GM18505 (cell line): ENCODE results near the gene ELF3.

Experiments used
- ATAC-seq: cut with Tn5 transposase; IDR thresholded peaks from one replicate; pipeline ENCODE4 v1.9.1; 2021; ENCODE audit not compliant: unreplicated experiment
- POLR2A ChIP-seq: IDR thresholded peaks from 4 replicates; pipeline ENCODE4 v1.6.1; 2011; ENCODE audit warnings: borderline replicate concordance; ENCODE audit not compliant: insufficient read depth, insufficient read length; ENCODE audit errors: extremely low read depth

The ELF3 gene

DNA sequence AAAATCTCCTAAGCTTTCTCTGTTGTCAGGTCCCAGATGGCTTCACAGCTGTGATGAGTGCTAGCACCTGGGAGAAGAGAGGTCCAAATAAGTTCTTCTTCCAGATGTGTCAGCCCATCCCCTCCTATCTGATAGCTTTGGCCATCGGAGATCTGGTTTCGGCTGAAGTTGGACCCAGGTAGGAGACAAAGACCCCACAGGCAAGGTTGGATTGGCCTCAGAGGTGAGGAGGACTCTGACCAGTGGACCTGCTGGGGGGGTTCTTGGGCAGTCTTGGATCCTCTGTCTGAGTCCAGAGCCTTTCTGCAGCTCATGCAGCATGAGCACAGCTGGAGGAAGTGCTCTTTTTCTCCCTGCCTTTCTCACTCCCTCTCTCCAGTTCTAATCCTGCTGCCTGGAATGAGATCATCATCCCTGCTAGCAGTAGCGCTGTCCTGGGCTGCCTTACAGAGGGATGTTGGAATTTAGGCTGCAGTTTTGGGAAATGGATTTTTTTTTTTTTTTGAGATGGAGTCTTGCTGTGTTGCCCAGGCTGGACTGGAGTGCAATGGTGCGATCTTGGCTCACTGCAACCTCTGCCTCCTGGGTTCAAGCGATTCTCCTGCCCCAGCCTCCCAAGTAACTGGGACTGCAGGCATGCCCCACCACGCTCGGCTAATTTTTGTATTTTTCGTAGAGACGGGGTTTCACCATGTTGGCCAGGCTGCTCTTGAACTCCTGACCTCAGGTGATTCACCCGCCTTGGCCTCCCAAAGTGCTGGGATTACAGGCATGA is 20.8 kb upstream of the ELF3 start:
- TF ChIP-seq POLR2A, result no peak
- no peak for ATAC-seq

DNA sequence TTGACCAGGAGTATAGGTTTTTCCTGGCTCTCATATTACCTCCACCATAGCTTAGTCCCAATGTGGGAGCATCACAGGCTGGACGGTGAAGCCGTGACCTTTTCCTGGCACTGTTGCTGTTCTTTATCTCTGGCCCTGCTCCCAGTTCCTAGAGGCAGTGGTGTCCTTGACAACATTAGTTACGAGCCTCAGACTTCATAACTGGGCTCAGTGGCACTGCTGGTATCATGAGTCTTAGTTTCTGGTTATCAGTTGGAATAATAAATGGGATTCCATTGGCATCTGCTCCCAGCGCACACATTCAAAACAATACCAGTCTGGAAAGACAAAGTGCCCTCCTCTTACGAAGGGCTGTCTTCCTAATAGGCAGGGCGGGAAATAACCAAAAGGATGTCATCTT is 20.0 kb upstream of the ELF3 start:
- no peak for TF ChIP-seq POLR2A

DNA sequence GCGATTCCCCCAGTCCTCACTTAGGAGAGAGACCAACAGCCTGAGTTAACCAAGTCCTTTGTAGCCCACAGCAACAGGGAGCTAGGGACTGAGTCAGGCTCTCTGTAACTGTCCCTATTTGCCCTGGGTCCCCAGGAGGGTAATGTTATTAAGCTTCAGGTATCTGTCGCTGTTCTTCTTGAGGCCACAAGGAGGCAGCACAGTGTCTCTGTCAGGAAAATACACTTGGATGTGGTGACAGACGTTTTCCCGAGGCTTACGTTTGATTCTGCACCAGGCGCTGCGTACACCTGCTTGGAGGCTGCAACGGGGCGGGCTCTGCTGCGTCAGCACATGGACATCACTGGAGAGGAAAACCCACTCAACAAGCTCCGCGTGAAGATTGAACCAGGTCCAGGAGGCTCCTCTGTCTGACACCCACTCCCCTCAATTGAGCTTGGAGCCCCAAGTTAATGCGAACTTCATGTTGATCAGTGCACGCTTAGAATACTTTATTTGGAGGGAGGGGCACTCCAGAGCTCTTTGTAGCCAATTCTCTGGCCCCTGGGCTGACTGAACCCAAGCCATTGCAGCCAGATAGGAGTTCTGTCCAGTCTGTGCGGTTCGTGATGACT is 10.7 kb upstream of the ELF3 start:
- no peak for ATAC-seq
- TF ChIP-seq POLR2A, result no peak

More for the DNA sequence above, 20.0 kb upstream of the ELF3 start:
- ATAC-seq, result no peak

DNA sequence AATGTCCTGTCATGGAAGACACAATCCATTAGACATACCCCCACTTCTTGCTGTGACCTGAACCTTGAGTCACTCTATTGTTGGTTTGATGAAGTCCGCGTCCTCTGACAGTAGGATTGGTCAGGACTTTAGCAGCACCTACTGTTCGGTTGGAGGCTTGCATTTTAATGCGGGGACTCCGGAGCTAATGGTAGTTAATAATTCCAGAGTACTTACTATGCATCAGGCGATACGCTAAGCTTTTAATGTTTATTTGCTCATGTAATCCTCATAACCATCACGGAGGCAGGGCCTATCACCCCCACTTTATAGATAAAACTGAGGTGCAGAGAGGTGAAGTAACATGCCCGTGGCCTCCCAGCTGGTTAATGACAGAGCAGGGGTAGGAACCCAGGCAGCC is 7.9 kb upstream of the ELF3 start:
- ATAC-seq, result no peak
- no peak for TF ChIP-seq POLR2A

DNA sequence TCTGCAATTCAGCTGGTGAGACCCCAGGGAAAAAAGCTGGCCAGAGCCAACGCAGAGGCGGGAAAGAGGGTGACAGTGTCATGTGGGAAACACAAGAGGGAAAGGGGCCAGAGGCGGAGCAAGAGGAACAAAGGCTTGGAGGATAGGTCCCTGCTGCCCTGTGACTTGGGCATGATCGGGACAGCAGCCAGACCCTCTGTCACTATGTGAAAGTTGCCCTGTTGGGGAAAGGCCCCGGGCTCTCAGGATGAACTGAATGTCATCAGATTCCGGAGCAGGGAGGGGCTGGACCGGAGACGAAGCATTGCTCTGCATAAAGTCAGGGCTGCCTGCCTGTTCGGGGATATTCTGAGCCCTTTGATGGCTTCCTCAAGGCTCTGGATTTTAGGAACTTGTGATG is 5.7 kb upstream of the ELF3 start:
- no peak for TF ChIP-seq POLR2A
- ATAC-seq, result no peak

DNA sequence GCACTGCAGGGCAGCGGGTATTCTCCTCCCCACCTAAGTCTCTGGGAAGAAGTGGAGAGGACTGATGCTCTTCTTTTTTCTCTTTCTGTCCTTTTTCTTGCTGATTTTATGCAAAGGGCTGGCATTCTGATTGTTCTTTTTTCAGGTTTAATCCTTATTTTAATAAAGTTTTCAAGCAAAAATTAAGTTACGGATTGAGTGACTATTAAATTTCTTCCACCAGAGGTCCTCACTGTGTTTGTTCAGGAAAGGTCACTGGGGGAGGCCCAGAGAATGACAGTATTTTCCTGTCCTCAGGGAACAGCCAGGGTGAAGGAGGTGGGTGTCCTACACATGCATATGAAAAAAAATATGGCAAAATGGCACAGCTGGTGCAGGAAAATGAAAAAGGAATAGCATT is 4.4 kb upstream of the ELF3 start:
- no peak for ATAC-seq
- TF ChIP-seq POLR2A, result no peak

DNA sequence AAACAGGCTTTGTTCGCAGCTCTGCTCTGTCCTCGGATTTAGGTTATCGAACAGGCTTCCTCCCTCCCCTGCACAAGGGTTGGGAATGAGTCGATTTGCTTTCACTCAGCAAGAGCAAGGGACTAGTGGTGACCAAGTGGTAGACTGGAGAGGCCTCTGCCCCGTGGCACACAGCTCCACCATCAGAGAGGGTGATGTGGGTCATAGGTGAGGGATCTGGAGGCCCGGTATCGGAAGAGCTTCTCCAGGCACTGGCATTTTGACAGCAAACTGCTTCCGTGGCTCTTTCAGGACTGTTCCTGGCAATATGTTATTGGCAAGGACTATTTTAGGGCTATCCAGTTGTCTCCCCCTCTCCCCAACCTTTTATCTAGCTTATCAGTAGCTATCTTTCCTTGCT is 3.1 kb upstream of the ELF3 start:
- no peak for ATAC-seq
- TF ChIP-seq POLR2A, result no peak

DNA sequence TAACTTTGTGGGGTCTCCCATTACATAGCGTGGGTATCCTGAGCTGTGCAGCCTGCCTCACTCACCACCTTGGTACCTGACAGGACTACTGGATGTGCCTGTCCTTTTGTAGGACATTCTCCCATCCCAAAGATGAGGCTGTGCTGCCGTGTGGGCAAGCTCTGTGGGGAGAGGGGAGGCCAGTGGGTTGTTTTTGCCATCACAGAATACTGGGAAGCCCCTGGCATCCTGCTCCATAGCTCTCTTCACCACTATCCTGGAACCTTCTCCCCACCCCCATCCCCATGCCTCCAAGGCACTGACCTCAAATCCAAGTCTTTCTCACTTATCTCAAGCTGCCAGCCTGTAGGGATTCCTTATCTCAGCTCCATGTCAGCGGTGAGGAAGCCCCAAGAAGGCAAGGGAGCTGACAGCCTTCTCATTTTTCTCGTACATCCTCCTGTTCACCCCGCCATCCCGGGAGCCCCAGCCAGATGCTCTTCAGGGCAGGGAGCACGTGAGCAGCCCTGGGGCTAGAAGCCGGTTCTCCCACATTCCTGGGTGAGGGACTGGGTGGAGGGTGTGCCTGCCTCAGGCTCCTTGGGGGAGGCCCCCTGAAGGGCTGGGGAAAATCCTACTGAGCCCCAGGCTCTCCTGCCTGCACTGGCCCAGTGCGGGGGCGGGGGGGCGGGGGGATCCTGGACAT is 2.4 kb upstream of the ELF3 start:
- no peak for ATAC-seq

DNA sequence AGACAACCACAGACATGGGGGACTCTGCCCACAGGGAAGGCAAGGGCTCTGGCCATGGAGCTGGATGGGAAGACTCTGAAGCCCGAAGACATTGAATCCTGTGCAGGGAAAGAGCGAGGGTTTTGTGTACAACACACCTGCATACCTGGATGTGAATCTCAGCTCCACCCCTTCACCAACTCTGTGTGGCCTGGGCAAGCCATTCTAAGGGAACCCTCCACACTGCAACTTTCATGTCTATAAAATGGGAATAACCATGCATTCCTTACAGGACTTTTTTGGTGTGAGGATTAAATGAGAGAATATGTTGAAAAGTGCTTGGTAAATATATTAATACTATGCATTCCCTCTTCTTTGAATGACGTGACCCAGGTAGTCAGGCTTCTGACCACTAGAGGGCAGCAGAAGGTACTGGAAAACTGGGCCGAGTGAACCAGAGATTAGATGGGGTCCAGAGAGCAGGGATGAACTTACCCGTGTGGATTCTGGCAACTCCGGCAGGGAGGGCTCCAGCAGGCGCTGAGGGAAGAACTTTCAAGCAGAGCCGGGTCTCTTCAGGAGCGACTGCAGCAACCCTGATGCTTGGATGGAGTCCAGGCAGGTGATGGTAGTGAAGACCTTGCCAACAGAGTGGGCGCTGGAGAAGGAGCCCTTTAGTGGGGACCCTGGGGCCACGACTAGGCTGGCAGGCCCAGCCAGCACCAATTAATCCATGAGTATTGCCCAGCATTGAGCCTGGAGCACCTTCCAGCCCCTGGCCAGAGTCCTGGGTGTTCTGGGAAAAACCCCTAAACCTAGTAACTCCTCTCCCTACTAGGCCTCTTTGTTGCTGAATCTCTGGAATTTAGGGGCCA is 834 bp upstream of the ELF3 start:
- no peak for ATAC-seq
- no peak for TF ChIP-seq POLR2A

More for the DNA sequence above, 2.4 kb upstream of the ELF3 start:
- TF ChIP-seq POLR2A, result no peak

DNA sequence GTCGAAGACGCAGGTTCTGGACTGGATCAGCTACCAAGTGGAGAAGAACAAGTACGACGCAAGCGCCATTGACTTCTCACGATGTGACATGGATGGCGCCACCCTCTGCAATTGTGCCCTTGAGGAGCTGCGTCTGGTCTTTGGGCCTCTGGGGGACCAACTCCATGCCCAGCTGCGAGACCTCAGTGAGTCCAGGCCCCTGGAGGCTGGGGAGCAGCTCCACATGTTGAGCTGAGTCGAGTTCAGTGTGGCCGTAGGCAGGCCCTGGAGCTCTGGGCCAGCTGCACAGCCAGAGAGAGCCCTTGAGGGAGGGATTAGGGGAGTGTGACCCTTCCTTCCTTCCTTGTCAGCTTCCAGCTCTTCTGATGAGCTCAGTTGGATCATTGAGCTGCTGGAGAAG is 1.6 kb downstream of the ELF3 start:
- no peak for TF ChIP-seq POLR2A
- ATAC-seq, result no peak

DNA sequence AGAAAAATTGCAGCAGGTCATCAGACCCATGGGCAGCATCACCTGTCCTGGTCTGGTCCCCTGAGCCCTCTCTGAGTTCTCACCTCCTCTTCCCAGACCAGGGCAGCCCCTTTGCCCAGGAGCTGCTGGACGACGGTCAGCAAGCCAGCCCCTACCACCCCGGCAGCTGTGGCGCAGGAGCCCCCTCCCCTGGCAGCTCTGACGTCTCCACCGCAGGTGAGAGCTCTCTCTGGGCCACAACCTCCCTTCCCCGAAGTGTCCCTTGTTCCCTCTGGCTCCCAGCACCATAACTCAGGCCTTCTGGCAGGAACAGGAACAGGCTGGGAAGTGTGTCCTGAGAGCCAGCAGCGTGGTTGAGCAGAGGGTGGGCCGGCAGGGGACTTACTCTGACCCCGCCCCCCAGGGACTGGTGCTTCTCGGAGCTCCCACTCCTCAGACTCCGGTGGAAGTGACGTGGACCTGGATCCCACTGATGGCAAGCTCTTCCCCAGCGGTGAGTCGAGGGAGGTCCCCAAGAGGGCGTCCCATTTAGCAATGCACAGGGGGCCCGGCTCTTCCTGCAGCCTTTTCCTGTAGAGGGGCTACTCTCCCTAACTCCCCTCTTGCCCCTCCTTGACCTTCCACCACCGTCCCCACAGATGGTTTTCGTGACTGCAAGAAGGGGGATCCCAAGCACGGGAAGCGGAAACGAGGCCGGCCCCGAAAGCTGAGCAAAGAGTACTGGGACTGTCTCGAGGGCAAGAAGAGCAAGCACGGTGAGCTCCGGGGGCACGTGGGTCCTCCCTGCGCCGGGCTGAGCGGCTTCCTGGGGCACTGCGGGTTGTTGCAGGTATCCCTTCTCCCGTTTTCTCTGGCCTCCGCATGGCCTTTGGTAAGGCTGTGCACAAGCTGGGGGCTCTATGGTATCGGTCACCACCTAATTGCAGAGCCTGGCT is 2.4 kb downstream of the ELF3 start:
- TF ChIP-seq POLR2A, result no peak
- no peak for ATAC-seq

DNA sequence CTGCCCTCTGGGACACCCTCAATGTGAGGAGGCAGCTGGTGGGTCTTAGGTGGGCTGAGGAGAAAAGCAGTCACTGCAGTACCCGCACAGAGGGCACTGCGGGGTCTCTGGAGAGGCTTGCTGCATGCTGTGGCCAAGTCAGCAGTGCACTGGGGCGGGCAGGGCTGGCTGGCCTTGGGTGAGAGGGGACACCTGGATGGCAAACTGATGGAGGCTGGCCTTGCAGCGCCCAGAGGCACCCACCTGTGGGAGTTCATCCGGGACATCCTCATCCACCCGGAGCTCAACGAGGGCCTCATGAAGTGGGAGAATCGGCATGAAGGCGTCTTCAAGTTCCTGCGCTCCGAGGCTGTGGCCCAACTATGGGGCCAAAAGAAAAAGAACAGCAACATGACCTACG is 3.2 kb downstream of the ELF3 start:
- no peak for ATAC-seq
- TF ChIP-seq POLR2A, result no peak

DNA sequence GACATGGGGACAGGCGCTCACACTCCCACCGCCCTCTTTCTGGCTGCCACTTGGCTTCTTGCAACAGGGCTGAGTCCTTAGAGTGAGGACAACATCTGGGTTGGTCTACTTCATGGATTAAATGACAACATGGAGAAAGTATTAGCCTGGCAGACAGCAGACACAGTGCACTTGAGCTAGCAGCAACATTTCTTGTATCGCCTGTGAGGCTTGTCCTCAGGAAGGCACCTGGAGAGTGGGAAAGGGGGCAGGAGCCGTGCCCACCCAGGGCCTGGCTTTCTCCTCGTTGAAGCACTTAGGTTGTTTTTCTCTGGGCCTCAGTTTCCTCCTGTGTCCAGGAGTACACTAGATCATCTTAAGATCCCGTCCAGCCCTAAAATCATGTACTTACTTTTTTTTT is 3.7 kb downstream of the ELF3 start:
- TF ChIP-seq POLR2A, result no peak
- no peak for ATAC-seq
